H1 (cell line): Measurements from ENCODE around the gene EBF3. TPM values are rescaled to one million over a fixed set of nuclear protein-coding genes. Genes with fewer than 3 reads are reported as not detected.

Experiments used
- CTCF ChIA-PET: fragments of 300-600 bp; sonication (Branson Sonifier 250); formaldehyde crosslinking; loops from one replicate; lab custom pipeline; 2021; ENCODE audit not compliant: partially characterized antibody; lab: Charles Lee
- POLR2A ChIA-PET: fragments of 300-600 bp; sonication (Branson Sonifier 250); formaldehyde crosslinking; loops from one replicate; lab custom pipeline; 2021; ENCODE audit warnings: inconsistent platforms; ENCODE audit not compliant: partially characterized antibody; lab: Charles Lee
- DNase-seq, 2 experiments: peaks; one replicate each; pipeline versions ENCODE4 v3.0.0 to v3.0.0-alpha.2; 2010 to 2022; ENCODE audit warnings: low spot score in 2 of 2, low read depth in 1 of 2, mixed read lengths in 1 of 2
- FAIRE-seq: peaks from 2 replicates; lab custom pipeline; 2011; peaks lifted over from hg19 to GRCh38; lab: Jason Lieb, UNC
- H2AFZ ChIP-seq: 2 replicates; pipeline ENCODE4 v1.8.1; 2012; ENCODE audit warnings: low read length, inconsistent platforms
- H2AK5ac ChIP-seq: 2 replicates; pipeline ENCODE4 v1.6.1; 2013; ENCODE audit warnings: low read depth, low read length
- H2BK120ac ChIP-seq: replicated peaks from 2 replicates; pipeline ENCODE3; 2013; ENCODE audit warnings: low read depth, low read length, inconsistent platforms
- H2BK12ac ChIP-seq: 2 replicates; pipeline ENCODE4 v1.6.1; 2013; ENCODE audit warnings: low read depth, low read length
- H2BK15ac ChIP-seq: 2 replicates; pipeline ENCODE4 v1.6.1; 2013; ENCODE audit warnings: low read length
- H2BK20ac ChIP-seq: 2 replicates; pipeline ENCODE4 v1.6.1; 2013; ENCODE audit warnings: low read length
- H2BK5ac ChIP-seq: 2 replicates; pipeline ENCODE4 v1.6.1; 2013; ENCODE audit warnings: low read depth, low read length
- H3K14ac ChIP-seq: 2 replicates; pipeline ENCODE4 v1.6.1; 2013; ENCODE audit warnings: inconsistent platforms; ENCODE audit not compliant: insufficient read length
- H3K18ac ChIP-seq: 2 replicates; pipeline ENCODE4 v1.6.1; 2013; ENCODE audit warnings: low read length; ENCODE audit errors: extremely low read depth
- H3K23ac ChIP-seq: 2 replicates; pipeline ENCODE4 v1.6.1; 2013; ENCODE audit warnings: inconsistent platforms; ENCODE audit not compliant: insufficient read length
- H3K23me2 ChIP-seq: 2 replicates; pipeline ENCODE4 v1.6.1; 2013; ENCODE audit warnings: low read depth, low read length
- H3K27ac ChIP-seq: 2 replicates; pipeline ENCODE4 v1.6.1; 2011; ENCODE audit warnings: low read depth, low read length, inconsistent platforms
- H3K27me3 ChIP-seq, 4 experiments: replicated peaks in 1 of 4; 1 replicate in 1 of 4; 2 replicates in 3 of 4; pipeline versions ENCODE4 v1.6.1 to v1.8.1; 2011 to 2013; ENCODE audit warnings: low read length in 3 of 4, mild to moderate bottlenecking in 3 of 4, inconsistent platforms in 2 of 4, mixed read lengths in 2 of 4, moderate library complexity in 1 of 4; ENCODE audit not compliant: control insufficient read depth in 3 of 4, insufficient read depth in 3 of 4; ENCODE audit errors: extremely low read depth in 1 of 4
- H3K36me3 ChIP-seq, 4 experiments: 2 replicates each; pipeline versions ENCODE4 v1.6.1 to v1.8.1; 2011 to 2013; ENCODE audit warnings: mild to moderate bottlenecking in 4 of 4, low read length in 3 of 4, moderate library complexity in 2 of 4, control low read depth in 1 of 4, inconsistent platforms in 1 of 4; ENCODE audit not compliant: insufficient read depth in 4 of 4, control insufficient read depth in 2 of 4
- H3K4ac ChIP-seq: replicated peaks from 2 replicates; pipeline ENCODE3; 2013; ENCODE audit warnings: low read length, low read depth, mixed read lengths, inconsistent platforms; ENCODE audit not compliant: insufficient read length
- H3K4me1 ChIP-seq, 4 experiments: replicated peaks in 1 of 4; 1 replicate in 1 of 4; 2 replicates in 3 of 4; pipeline versions ENCODE4 v1.6.1 to v1.8.1; 2011 to 2013; ENCODE audit warnings: low read length in 3 of 4, inconsistent platforms in 2 of 4, mixed read lengths in 1 of 4; ENCODE audit not compliant: insufficient read depth in 4 of 4, control insufficient read depth in 3 of 4
- H3K4me2 ChIP-seq, 2 experiments: 2 replicates each; pipeline versions ENCODE4 v1.6.1 to v1.8.1; 2011 to 2013; ENCODE audit warnings: low read depth in 2 of 2, low read length in 2 of 2, control low read depth in 1 of 2, inconsistent platforms in 1 of 2, mild to moderate bottlenecking in 1 of 2; ENCODE audit not compliant: insufficient read depth in 1 of 2
- H3K4me3 ChIP-seq, 4 experiments: fragments of 200-600, 300-600 bp in 1 of 4; sonication (generic), shearing (Covaris generic), sonication (Bioruptor Twin) in 1 of 4; 2 replicates each; pipeline versions ENCODE4 v1.5.1 to v1.8.1; 2011 to 2016; ENCODE audit warnings: low read length in 4 of 4, low read depth in 3 of 4, control low read depth in 2 of 4, inconsistent platforms in 2 of 4, mild to moderate bottlenecking in 2 of 4, mixed read lengths in 1 of 4, moderate library complexity in 1 of 4; ENCODE audit not compliant: insufficient read depth in 2 of 4; ENCODE audit errors: extremely low read depth in 1 of 4
- H3K56ac ChIP-seq: replicated peaks from 2 replicates; pipeline ENCODE3; 2013; ENCODE audit warnings: low read depth, mild to moderate bottlenecking, mixed read lengths, low read length, inconsistent platforms; ENCODE audit not compliant: insufficient read length
- H3K79me1 ChIP-seq: 2 replicates; pipeline ENCODE4 v1.6.1; 2013; ENCODE audit warnings: low read depth, low read length, control low read depth
- H3K79me2 ChIP-seq, 2 experiments: 2 replicates each; pipeline versions ENCODE4 v1.6.1 to v1.8.1; 2012 to 2013; ENCODE audit warnings: low read length in 2 of 2, mild to moderate bottlenecking in 2 of 2, inconsistent platforms in 1 of 2; ENCODE audit not compliant: insufficient read depth in 2 of 2, control insufficient read depth in 1 of 2
- H3K9ac ChIP-seq, 4 experiments: replicated peaks in 1 of 4; 1 replicate in 1 of 4; 2 replicates in 3 of 4; pipeline versions ENCODE4 v1.6.1 to v1.8.1; 2011 to 2013; ENCODE audit warnings: low read depth in 3 of 4, low read length in 3 of 4, control low read depth in 2 of 4, mild to moderate bottlenecking in 2 of 4, moderate library complexity in 2 of 4, inconsistent platforms in 1 of 4; ENCODE audit errors: extremely low read depth in 1 of 4
- H3K9me3 ChIP-seq, 2 experiments: 2 replicates each; pipeline versions ENCODE4 v1.6.1 to v1.8.1; 2012 to 2013; ENCODE audit warnings: mild to moderate bottlenecking in 2 of 2, moderate library complexity in 2 of 2, control low read depth in 1 of 2, inconsistent platforms in 1 of 2, low read depth in 1 of 2, low read length in 1 of 2, mixed read lengths in 1 of 2; ENCODE audit not compliant: insufficient read depth in 2 of 2
- H4K20me1 ChIP-seq, 2 experiments: replicated peaks in 1 of 2; 2 replicates each; pipeline versions ENCODE3 to v1.8.1; 2011 to 2013; ENCODE audit warnings: inconsistent platforms in 2 of 2, low read length in 2 of 2, mild to moderate bottlenecking in 1 of 2; ENCODE audit not compliant: insufficient read depth in 2 of 2, control insufficient read depth in 1 of 2
- H4K5ac ChIP-seq: 2 replicates; pipeline ENCODE4 v1.6.1; 2013; ENCODE audit warnings: low read length, low read depth, mixed read lengths, inconsistent platforms; ENCODE audit not compliant: insufficient read length
- H4K8ac ChIP-seq: 2 replicates; pipeline ENCODE4 v1.8.0; 2013; ENCODE audit warnings: mild to moderate bottlenecking, moderate library complexity, low read length, inconsistent platforms; ENCODE audit not compliant: insufficient read depth; ENCODE audit errors: extremely low read depth
- H4K91ac ChIP-seq: replicated peaks from 2 replicates; pipeline ENCODE3; 2013; ENCODE audit warnings: low read length, mixed read lengths, inconsistent platforms; ENCODE audit not compliant: insufficient read length
- ASH2L ChIP-seq: fragments of 200-600, 300-600 bp; sonication (generic); IDR thresholded peaks from one replicate; pipeline ENCODE4 v1.7.1; 2017; ENCODE audit warnings: low read length
- BRCA1 ChIP-seq: IDR thresholded peaks from 2 replicates; pipeline ENCODE4 v1.6.1; 2012; ENCODE audit warnings: low read depth, low read length, improper control_type of control experiment
- CBX5 ChIP-seq: fragments of 300-800, 300-1000 bp; sonication (generic); IDR thresholded peaks from 2 replicates; pipeline ENCODE4 v1.7.1; 2016; ENCODE audit warnings: antibody characterized with exemption, low read length, low read depth
- CBX8 ChIP-seq: fragments of 300-800, 300-1000 bp; sonication (generic); IDR thresholded peaks from 2 replicates; pipeline ENCODE4 v1.7.1; 2016; ENCODE audit warnings: low read depth, low read length, borderline replicate concordance
- JUN ChIP-seq: IDR thresholded peaks from 2 replicates; pipeline ENCODE4 v1.6.1; 2011; ENCODE audit warnings: low read depth, mild to moderate bottlenecking, improper control_type of control experiment, low read length
- KDM4A ChIP-seq: IDR thresholded peaks from one replicate; pipeline ENCODE4 v1.7.1; 2012; ENCODE audit warnings: low read depth, mild to moderate bottlenecking, moderate library complexity, low read length, inconsistent platforms; ENCODE audit not compliant: severe bottlenecking
- RAD21 ChIP-seq, 2 experiments: IDR thresholded peaks in 1 of 2; conservative IDR thresholded peaks in 1 of 2; 2 replicates each; pipeline ENCODE4 v1.6.1; 2011; ENCODE audit warnings: low read depth in 2 of 2, low read length in 2 of 2, improper control_type of control experiment in 1 of 2, inconsistent platforms in 1 of 2, mild to moderate bottlenecking in 1 of 2, moderate library complexity in 1 of 2
- RBBP5 ChIP-seq: IDR thresholded peaks from 2 replicates; pipeline ENCODE4 v1.7.1; 2012; ENCODE audit warnings: low read depth, mild to moderate bottlenecking, inconsistent platforms, low read length, moderate library complexity, borderline replicate concordance
- SRF ChIP-seq: IDR thresholded peaks from 2 replicates; pipeline ENCODE4 v1.6.1; 2011; ENCODE audit warnings: mild to moderate bottlenecking, low read depth, low read length, moderate library complexity
- USF2 ChIP-seq: IDR thresholded peaks from 2 replicates; pipeline ENCODE4 v1.6.1; 2011; ENCODE audit warnings: low read length, improper control_type of control experiment
- WGBS, 2 experiments: shearing (Covaris generic) in 1 of 2; methylation state at CpG; one replicate each; pipeline versions ENCODE4 v1.1.6 to v1.1.7; 2013 to 2015; ENCODE audit warnings: low lambda C conversion rate in 2 of 2, mixed read lengths in 2 of 2, inconsistent platforms in 1 of 2, low coverage in 1 of 2, missing lambda C conversion rate in 1 of 2; ENCODE audit not compliant: insufficient replicate concordance in 2 of 2, insufficient coverage in 1 of 2, insufficient read length in 1 of 2; ENCODE audit errors: extremely low coverage in 1 of 2, missing lambda C conversion rate in 1 of 2; 5-methylcytosine and 5-hydroxymethylcytosine counted together
- polyA plus RNA-seq, 7 experiments: library from polyadenylated mRNA; depleted of rRNA in 3 of 7; stranded (reverse) in 5 of 7; unstranded in 2 of 7; fragments of >200 nt in 5 of 7; fragments of 200-250 nt in 2 of 7; gene quantifications; 1 replicate in 5 of 7; 2 replicates in 1 of 7; 4 replicates in 1 of 7; pipeline versions ENCODE4 v1.2.1 to v1.2.3, GENCODE V29; 2011 to 2013; ENCODE audit warnings: missing spikeins in 2 of 7, mixed read lengths in 2 of 7
- total RNA-seq: library from RNA; stranded (reverse); fragmentation: NEBNext Ultra II Directional; extraction: Animal tissue kit (Norgen Biotek cat#: 25700); gene quantifications from 2 replicates; pipeline ENCODE4 v1.2.1, GENCODE V29; 2021

The EBF3 gene
- total and polyA plus RNA-seq, 2 of the 8 experiments (the other 6 are each of a cell fraction or from before 2014, with no cell fraction given), result 0.08 to 0.26 TPM

- Histone ChIP-seq H4K20me1 (no peaks in the 10 kb centered on the region), H3K27ac (no peak overlapping the region), H4K91ac (no peak overlapping the region), H2BK12ac (no peak overlapping the region), H2BK15ac (no peak overlapping the region), H2BK5ac (no peak overlapping the region), H2BK20ac (no peak overlapping the region), H3K9me3 (no peaks in the 10 kb centered on the region), H2AK5ac (no peak overlapping the region), H3K23me2 (no peaks in the 10 kb centered on the region), H3K9ac (no peak overlapping the region), H3K79me1 (no peaks in the 10 kb centered on the region), H3K18ac (no peak overlapping the region), H4K8ac (no peak overlapping the region), H3K36me3 (no peaks in the 10 kb centered on the region), H3K14ac (no peak overlapping the region), H2AFZ (no peak overlapping the region), H3K23ac (no peak overlapping the region), H3K56ac (no peak overlapping the region), H3K4me2 (no peak overlapping the region), H4K5ac (no peak overlapping the region), H3K27me3 (no peaks in the 10 kb centered on the region; a peak in 1 of 7 replicates), H3K4me1 (no peaks in the 10 kb centered on the region), H3K79me2 (no peaks in the 10 kb centered on the region), H2BK120ac (no peak overlapping the region), H3K4ac (no peak overlapping the region), H3K4me3 (no peak overlapping the region)
- POLR2A ChIA-PET, result interaction anchor here (0.6 to 2.4 kb wide), 3 partner anchors 9 to 25 kb away, joined by 4 to 7 read pairs (median 5); no protein-coding TSS in a partner anchor
- CTCF ChIA-PET, result interaction anchor here (0.8 to 2.7 kb wide), 8 partner anchors 9 to 149 kb away, joined by 3 to 6 read pairs (median 4); no protein-coding TSS in a partner anchor
- DNase-seq, result no peak
- WGBS, 2 experiments, result 86% methylated on average over 13 of the region's 13 CpGs; no CpG with 5 or more reads in 1 of the 2 experiments
- no peak for FAIRE-seq
- TF ChIP-seq RAD21 (IDR thresholded peaks at IDR 0.05 in 1 of 2, conservative IDR thresholded peaks at IDR 0.05 in 1 of 2; ENCODE audit: low read depth in 2 of 2, low read length in 2 of 2) (no peak), JUN (no peak), BRCA1 (no peak), RBBP5 (no peak), ASH2L (no peak), CBX8 (no peak), USF2 (no peak), KDM4A (no peak), SRF (no peak), CBX5 (no peak)
Observed at GRCh38 chr10:129940617-129941198, 23.4 kb downstream of the EBF3 start.
